HEK293 (cell line): ENCODE data around the gene CYP51A1.
"Not testable (repeated sequence)": the region's sequence is repeated elsewhere in the genome, so short reads cannot be mapped to it uniquely, and the experiment has no call there.

Source experiments
- CTCF ChIA-PET: fragments of 350-600 bp; formaldehyde crosslinking; extraction: SDS; loops from one replicate; lab custom pipeline; 2021; ENCODE audit warnings: antibody characterized with exemption; lab: Yijun Ruan, JAX
- POLR2A ChIA-PET: fragments of 300-600 bp; formaldehyde crosslinking; extraction: SDS; loops from one replicate; lab custom pipeline; 2020; ENCODE audit warnings: antibody characterized with exemption, inconsistent platforms; lab: Yijun Ruan, JAX
- H3K27ac ChIP-seq: fragments of 200-500 bp; sonication (Bioruptor generic); 2 replicates; pipeline ENCODE4 v1.5.1; 2014; ENCODE audit warnings: low read depth, low read length, control low read depth, inconsistent platforms; ENCODE audit errors: extremely low read depth
- H3K36me3 ChIP-seq, 2 experiments: fragments of 200-500 bp in 1 of 2; sonication (Bioruptor generic) in 1 of 2; 1 replicate in 1 of 2; 2 replicates in 1 of 2; pipeline ENCODE4 v1.5.1; 2014 to 2017; ENCODE audit warnings: inconsistent platforms in 2 of 2, low read length in 2 of 2; ENCODE audit not compliant: control insufficient read depth in 2 of 2, insufficient read depth in 1 of 2
- H3K4me1 ChIP-seq: fragments of 200-500 bp; sonication (Bioruptor generic); 2 replicates; pipeline ENCODE4 v1.5.1; 2014; ENCODE audit warnings: mild to moderate bottlenecking, low read length, inconsistent platforms; ENCODE audit not compliant: control insufficient read depth, insufficient read depth
- H3K4me3 ChIP-seq: 2 replicates; pipeline ENCODE4 v1.5.1; 2011; ENCODE audit warnings: low read depth, mild to moderate bottlenecking, control low read depth, low read length, moderate library complexity
- H3K9me3 ChIP-seq: fragments of 200-500 bp; sonication (Bioruptor generic); 2 replicates; pipeline ENCODE4 v1.5.1; 2014; ENCODE audit warnings: low read depth, low read length, inconsistent platforms; ENCODE audit not compliant: control insufficient read depth, insufficient read depth
- GFI1B ChIP-seq: fragments of 450-650 bp; formaldehyde crosslinking; IDR thresholded peaks from 2 replicates; pipeline ENCODE4 v1.5.1; 2016; ENCODE audit warnings: missing biosample characterization, missing genetic modification characterization
- GLIS1 ChIP-seq: fragments of 450-650 bp; formaldehyde crosslinking; IDR thresholded peaks from 2 replicates; pipeline ENCODE4 v1.5.1; 2016; ENCODE audit warnings: missing biosample characterization, missing genetic modification characterization
- PRDM4 ChIP-seq: fragments of 450-650 bp; formaldehyde crosslinking; IDR thresholded peaks from 2 replicates; pipeline ENCODE4 v1.5.1; 2017; ENCODE audit warnings: missing biosample characterization, missing genetic modification characterization
- YY2 ChIP-seq: fragments of 450-650 bp; formaldehyde crosslinking; IDR thresholded peaks from 2 replicates; pipeline ENCODE4 v1.5.1; 2016; ENCODE audit warnings: missing biosample characterization, missing genetic modification characterization
- ZBTB17 ChIP-seq: fragments of 450-650 bp; formaldehyde crosslinking; IDR thresholded peaks from 2 replicates; pipeline ENCODE4 v1.5.1; 2016; ENCODE audit warnings: missing biosample characterization, missing genetic modification characterization
- ZBTB26 ChIP-seq: fragments of 450-650 bp; formaldehyde crosslinking; optimal IDR thresholded peaks from 2 replicates; pipeline ENCODE3; 2016; ENCODE audit warnings: missing biosample characterization, mild to moderate bottlenecking, missing genetic modification characterization
- ZFHX2 ChIP-seq: fragments of 450-650 bp; formaldehyde crosslinking; conservative IDR thresholded peaks from 2 replicates; pipeline ENCODE4 v1.5.1; 2016; ENCODE audit warnings: missing biosample characterization, missing genetic modification characterization
- ZNF121 ChIP-seq: fragments of 450-650 bp; formaldehyde crosslinking; IDR thresholded peaks from 2 replicates; pipeline ENCODE4 v1.5.1; 2016; ENCODE audit warnings: missing biosample characterization, missing genetic modification characterization
- ZNF146 ChIP-seq: fragments of 450-650 bp; formaldehyde crosslinking; IDR thresholded peaks from 2 replicates; pipeline ENCODE4 v1.5.1; 2016; ENCODE audit warnings: missing biosample characterization, missing genetic modification characterization
- ZNF221 ChIP-seq: fragments of 450-650 bp; formaldehyde crosslinking; IDR thresholded peaks from 2 replicates; pipeline ENCODE4 v1.5.1; 2017; ENCODE audit warnings: missing biosample characterization, missing genetic modification characterization, borderline replicate concordance
- ZNF302 ChIP-seq: fragments of 450-650 bp; formaldehyde crosslinking; IDR thresholded peaks from 2 replicates; pipeline ENCODE4 v1.5.1; 2016; ENCODE audit warnings: missing biosample characterization, missing genetic modification characterization, low read depth
- ZNF510 ChIP-seq: fragments of 450-650 bp; formaldehyde crosslinking; IDR thresholded peaks from 2 replicates; pipeline ENCODE4 v1.5.1; 2018; ENCODE audit warnings: mild to moderate bottlenecking, missing genetic modification characterization, missing biosample characterization; ENCODE audit not compliant: insufficient replicate concordance
- ZNF561 ChIP-seq: fragments of 450-650 bp; IDR thresholded peaks from 2 replicates; pipeline ENCODE4 v1.5.1; 2018; ENCODE audit warnings: missing biosample characterization, missing genetic modification characterization, borderline replicate concordance
- ZNF624 ChIP-seq: fragments of 450-650 bp; formaldehyde crosslinking; IDR thresholded peaks from 2 replicates; pipeline ENCODE4 v1.5.1; 2017; ENCODE audit warnings: missing biosample characterization, missing genetic modification characterization
- ZSCAN5A ChIP-seq: fragments of 450-650 bp; formaldehyde crosslinking; IDR thresholded peaks from 2 replicates; pipeline ENCODE4 v1.5.1; 2016; ENCODE audit warnings: missing biosample characterization, missing genetic modification characterization
- ZXDB ChIP-seq: fragments of 450-650 bp; formaldehyde crosslinking; IDR thresholded peaks from 2 replicates; pipeline ENCODE4 v1.5.1; 2016; ENCODE audit warnings: missing biosample characterization, missing genetic modification characterization

CYP51A1 gene

GRCh38 chr7:92083922-92084321 lies 50.4 kb downstream of the CYP51A1 start:
- H3K4me1 ChIP-seq, CTCF ChIA-PET, H3K27ac ChIP-seq, POLR2A ChIA-PET, H3K9me3 ChIP-seq, H3K4me3 ChIP-seq: not testable (repeated sequence)
- peaks cover 50 to 59% of the 10 kb centered on the region in 2 experiments for H3K36me3 ChIP-seq
- TF ChIP-seq ZNF146 (tag by site-specific recombination), result peak; percentile 64; the same call in 1 of the 2 replicates

GRCh38 chr7:92076509-92076908 lies 57.8 kb downstream of the CYP51A1 start:
- POLR2A ChIA-PET, result no interaction called here
- Histone ChIP-seq H3K9me3 (no peaks in the 10 kb centered on the region), H3K36me3 (peaks cover 17 to 31% of the 10 kb centered on the region in 2 experiments), H3K4me3 (no peak overlapping the region), H3K4me1 (no peaks in the 10 kb centered on the region), H3K27ac (no peak overlapping the region)
- TF ChIP-seq ZNF624 (no peak), YY2 (no peak), ZSCAN5A (tag by site-specific recombination) (no peak), ZFHX2 (tag by site-specific recombination) (no peak), ZBTB17 (tag by site-specific recombination) (no peak), GFI1B (no peak), ZXDB (tag by site-specific recombination) (no peak), ZNF302 (tag by site-specific recombination) (no peak), ZNF510 (tag by site-specific recombination) (no peak), ZBTB26 (no peak), GLIS1 (tag by site-specific recombination) (no peak)
- CTCF ChIA-PET, result interaction anchor here (0.6 kb wide), 2 partner anchors 189 to 378 kb away, joined by 3 to 4 read pairs; no protein-coding TSS in a partner anchor

- H3K9me3 ChIP-seq, result no peaks in the 10 kb centered on the region
- TF ChIP-seq ZNF561 (tag by site-specific recombination) (no peak), PRDM4 (tag by site-specific recombination) (no peak), ZNF121 (tag by site-specific recombination) (no peak), ZNF221 (tag by site-specific recombination) (no peak)
- peaks cover 21 to 31% of the 10 kb centered on the region in 2 experiments for H3K36me3 ChIP-seq
- POLR2A ChIA-PET, result no interaction called here
- CTCF ChIA-PET, result interaction anchor here (0.6 to 1.0 kb wide), 5 partner anchors 15 to 379 kb away, joined by 3 to 4 read pairs (median 3); no protein-coding TSS in a partner anchor
- no peak overlapping the region for H3K27ac ChIP-seq
- H3K4me3 ChIP-seq, result no peak overlapping the region
- no peaks in the 10 kb centered on the region for H3K4me1 ChIP-seq
These were observed 58.7 kb downstream of the CYP51A1 start for GRCh38 chr7:92075455-92076158.
